ENCODE results near the gene DYNC1I1.

DNA sequence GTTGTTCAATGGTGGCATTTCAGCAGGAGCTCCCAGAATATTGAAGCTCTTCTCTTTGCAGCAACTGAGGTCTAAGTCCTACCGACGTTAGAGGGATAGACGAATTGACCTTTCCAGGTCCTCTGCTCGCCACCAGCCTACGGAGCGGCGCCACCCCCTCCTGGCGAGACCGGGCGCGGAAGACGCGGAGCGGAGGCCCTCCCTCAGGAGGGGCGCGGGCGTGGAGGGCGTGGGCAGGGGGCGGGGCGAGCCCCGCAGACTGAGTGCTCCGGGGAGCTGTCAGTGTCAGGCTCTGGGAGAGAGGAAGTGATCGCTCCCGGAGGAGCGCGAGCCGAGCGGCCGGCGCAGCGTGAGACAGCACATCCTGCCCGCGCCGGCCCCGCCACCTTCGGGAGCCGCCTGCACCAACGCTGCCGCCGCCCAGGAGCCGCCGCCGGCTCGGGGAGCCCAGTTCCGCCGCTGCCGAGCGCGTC lies at the start of gene DYNC1I1:
- TF ChIP-seq POLR2AphosphoS5 (IDR thresholded peaks at IDR 0.05) (peak; percentile 54), SMC3 (conservative IDR thresholded peaks at IDR 0.05; ENCODE audit: poor library complexity) (peak; percentile 24), RAD21 (conservative IDR thresholded peaks at IDR 0.05) (peak; percentile 21)
- TF ChIP-seq, protein P1, sequence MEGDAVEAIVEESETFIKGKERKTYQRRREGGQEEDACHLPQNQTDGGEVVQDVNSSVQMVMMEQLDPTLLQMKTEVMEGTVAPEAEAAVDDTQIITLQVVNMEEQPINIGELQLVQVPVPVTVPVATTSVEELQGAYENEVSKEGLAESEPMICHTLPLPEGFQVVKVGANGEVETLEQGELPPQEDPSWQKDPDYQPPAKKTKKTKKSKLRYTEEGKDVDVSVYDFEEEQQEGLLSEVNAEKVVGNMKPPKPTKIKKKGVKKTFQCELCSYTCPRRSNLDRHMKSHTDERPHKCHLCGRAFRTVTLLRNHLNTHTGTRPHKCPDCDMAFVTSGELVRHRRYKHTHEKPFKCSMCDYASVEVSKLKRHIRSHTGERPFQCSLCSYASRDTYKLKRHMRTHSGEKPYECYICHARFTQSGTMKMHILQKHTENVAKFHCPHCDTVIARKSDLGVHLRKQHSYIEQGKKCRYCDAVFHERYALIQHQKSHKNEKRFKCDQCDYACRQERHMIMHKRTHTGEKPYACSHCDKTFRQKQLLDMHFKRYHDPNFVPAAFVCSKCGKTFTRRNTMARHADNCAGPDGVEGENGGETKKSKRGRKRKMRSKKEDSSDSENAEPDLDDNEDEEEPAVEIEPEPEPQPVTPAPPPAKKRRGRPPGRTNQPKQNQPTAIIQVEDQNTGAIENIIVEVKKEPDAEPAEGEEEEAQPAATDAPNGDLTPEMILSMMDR (IDR thresholded peaks at IDR 0.05; ENCODE audit: poor library complexity, severe bottlenecking) = no peak

Data from neural cell (in vitro differentiated cells).